NCI-H2196 treated with DMSO at 0.1 percent for 48 hours (cell line): ENCODE results near the gene SETX.
"Not testable (repeated sequence)": the region's sequence is repeated elsewhere in the genome, so short reads cannot be mapped to it uniquely, and the experiment has no call there.

Experiments used
- DNase-seq: peaks from one replicate; lab custom pipeline; 2025; ENCODE audit not compliant: unreplicated experiment; lab: John Stamatoyannopoulos, UW

SETX gene

GRCh38 chr9:132354637-132355355 lies at the start of gene SETX:
Gene SETX, minus strand, starts transcription at chr9:132354986. Its CDS starts 5,558 bp downstream, at chr9:132349428.
- peak; percentile 96 for DNase-seq

DNA sequence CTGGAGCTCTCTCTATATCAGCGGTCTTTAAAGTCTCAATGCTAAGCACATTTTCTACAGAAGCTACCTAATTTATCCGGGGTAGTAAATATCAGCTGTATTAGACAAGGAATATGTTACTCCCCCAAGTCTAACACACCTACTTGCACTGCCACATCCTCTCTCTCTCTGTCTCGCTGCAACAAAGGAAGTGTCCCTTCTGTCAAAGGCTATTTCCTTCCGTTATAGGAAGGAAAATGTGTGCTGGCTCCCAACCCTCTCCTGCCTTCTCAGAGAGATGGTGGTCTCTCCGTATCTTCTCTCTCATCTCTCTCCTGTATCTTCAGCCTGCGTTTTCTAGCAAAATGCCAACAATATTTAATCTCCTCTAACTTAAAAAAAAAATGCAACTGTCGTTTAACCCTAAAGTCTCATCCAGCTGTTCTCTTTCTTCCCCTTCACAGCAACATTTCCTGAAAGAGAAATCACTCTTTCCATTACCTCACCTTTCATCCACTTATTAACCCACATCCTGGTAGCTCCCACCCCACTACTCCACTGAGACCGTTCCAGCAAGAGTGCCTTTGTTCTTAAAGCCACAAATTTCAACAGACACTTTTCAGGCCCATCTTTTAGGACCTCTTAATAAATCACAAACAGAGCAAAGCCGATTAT lies 49.6 kb upstream of the SETX start:
- DNase-seq: no peak

DNA sequence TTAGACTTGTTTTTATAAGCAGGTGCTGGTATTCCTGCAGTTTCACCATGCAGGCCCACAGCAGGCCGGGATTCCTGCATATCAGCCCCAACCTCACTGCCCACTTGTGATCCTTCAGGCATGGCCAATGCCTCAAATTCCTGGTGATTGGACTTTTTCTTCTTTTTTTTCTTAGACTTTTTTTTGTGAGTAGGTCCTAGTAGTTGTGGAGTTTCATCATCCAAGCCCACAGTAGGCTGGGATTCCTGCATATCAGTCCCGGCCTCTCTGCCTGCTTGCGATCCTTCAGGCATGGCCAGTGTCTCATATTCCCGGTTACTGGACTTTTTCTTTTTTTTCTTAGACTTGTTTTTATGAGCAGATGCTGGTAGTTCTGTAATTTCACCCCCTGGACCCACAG lies 47.0 kb upstream of the SETX start:
- DNase-seq: no peak

GRCh38 chr9:132395560-132395959 lies 40.8 kb upstream of the SETX start:
- DNase-seq: no peak

GRCh38 chr9:132391449-132391848 lies 36.7 kb upstream of the SETX start:
- no peak for DNase-seq

DNA sequence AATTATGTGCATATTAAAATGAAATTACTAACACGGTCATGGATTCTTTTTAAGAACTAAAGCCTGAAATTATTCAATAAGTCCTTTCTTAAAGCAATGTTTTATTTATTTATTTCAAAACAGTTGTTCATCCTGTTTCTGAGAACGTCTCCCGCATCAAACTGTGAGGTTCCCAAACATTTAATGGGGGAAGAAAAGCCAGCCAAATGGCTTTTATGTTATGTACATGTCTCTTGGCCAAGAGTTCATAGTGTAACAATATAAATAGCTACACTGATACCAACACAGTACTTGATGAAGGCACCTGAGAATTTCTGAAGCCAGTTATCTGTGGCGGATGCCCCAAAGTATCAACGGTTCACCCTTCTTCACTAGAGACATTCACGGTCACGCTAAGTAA lies 36.2 kb upstream of the SETX start:
- no peak for DNase-seq

DNA sequence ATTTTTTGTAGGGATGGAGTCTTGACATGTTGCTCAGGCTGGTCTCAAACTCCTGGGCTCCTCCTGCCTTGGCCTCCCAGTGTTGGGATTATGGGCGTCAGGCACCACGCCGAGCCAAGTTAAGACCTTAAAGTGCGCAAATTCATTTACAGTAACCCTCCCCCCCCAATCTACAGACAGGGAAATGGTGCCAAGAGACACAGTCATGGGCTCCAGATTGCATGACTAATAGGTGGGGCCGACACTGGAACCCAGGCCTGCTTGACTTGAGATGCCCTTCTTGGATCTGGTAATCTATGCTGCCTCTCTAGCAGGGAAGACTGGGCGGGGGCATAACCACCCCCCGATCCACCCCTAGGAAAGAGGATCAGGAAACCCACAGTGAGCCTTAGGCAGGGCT lies 32.3 kb upstream of the SETX start:
- DNase-seq: no peak

DNA sequence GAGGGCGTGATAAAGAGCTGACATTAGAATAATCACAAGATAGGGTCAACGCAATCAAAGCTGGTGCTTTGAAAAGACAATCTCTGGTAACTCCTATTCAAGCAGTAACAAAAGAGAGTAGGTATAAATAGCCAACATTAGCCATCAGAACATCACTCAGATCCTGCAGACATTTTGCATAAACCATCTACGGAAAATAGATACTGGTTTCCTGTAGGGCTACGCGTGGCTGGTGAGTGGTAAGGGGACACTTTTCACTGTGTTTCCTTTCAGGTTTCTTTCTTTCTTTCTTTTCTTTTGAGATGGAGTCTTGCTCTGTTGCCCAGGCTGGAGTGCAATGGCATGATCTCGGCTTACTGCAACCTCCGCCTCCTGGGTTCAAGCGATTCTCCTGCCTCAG lies 29.6 kb upstream of the SETX start:
- no peak for DNase-seq

GRCh38 chr9:132383462-132383883 lies 28.7 kb upstream of the SETX start:
- no peak for DNase-seq

GRCh38 chr9:132381966-132382541 lies 27.3 kb upstream of the SETX start:
- no peak for DNase-seq

GRCh38 chr9:132378416-132378815 lies 23.6 kb upstream of the SETX start:
- DNase-seq: not testable (repeated sequence)

DNA sequence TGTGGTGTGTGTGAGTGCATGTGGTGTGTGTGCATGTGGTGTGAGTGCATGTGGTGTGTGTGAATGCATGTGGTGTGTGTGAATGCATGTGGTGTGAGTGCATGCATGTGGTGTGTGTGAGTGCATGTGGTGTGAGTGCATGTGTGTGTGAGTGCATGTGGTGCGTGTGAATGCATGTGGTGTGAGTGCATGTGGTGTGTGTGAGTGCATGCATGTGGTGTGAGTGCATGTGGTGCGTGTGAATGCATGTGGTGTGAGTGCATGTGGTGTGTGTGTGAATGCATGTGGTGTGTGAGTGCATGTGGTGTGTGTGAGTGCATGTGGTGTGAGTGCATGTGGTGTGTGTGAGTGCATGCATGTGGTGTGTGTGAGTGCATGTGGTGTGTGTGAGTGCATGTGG lies 23.0 kb upstream of the SETX start:
- DNase-seq: not testable (repeated sequence)

DNA sequence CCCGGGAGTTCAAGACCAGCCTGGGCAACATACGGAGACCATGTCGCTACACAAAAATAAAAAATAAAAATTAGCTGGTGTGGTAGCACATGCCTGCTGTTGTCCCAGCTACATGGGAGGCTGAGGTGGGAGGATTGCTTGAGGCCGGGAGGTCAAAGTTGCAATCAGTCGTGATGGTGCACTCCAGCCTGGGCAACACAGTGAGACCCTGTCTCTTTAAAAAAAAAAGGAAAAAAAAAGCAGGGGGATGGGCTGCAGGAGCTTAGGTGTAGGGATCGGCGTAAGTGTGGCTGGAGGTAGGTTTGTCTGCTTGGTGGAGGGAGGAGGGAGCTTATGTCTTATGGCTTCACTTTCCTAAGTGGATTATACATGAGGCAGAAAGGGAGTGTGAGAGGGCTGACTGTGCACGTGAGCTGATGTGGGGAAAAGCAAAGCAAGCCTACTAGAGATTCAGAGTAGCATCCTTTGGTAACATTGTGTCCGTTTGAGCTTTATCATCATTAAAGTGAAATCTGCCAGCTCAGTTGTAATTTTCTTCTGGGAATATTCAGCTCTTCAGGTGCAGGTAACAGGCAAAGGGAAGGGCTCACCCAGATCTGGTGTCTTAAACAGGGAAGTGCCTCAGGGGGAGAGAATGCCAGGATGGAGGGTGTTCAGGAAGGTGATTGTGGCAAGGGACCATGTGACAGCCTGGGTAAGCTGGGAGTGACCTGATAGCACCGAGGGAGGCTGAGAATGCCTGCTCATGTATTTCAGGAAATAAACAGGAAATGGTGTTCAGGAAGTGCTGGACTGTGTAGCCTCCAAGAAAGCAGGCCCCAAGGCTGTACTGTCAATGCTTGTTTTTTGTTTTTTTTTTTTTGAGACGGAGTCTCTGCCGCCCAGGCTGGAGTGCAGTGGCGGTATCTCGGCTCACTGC lies 17.6 kb upstream of the SETX start:
- no peak for DNase-seq

GRCh38 chr9:132370592-132370991 lies 15.8 kb upstream of the SETX start:
- DNase-seq: no peak

DNA sequence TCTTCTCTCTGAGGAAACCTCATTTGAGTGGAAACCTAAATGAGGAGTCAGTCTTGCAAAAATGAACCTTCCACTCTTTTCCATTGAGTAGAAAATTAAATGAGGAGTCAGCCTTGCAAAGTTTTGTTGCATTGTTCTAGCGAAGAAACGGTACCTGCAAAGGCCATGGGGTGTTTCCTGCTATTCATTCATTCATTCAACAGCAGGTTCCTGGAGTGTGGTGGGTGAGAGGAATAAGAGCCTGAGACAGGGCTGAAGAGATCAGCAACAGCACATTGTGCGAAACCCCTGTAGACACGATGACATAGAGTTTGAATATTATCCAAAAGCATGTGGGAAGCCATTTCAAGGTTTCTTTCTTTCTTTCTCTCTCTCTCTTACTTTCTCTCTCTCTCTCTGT lies 14.6 kb upstream of the SETX start:
- DNase-seq: no peak

DNA sequence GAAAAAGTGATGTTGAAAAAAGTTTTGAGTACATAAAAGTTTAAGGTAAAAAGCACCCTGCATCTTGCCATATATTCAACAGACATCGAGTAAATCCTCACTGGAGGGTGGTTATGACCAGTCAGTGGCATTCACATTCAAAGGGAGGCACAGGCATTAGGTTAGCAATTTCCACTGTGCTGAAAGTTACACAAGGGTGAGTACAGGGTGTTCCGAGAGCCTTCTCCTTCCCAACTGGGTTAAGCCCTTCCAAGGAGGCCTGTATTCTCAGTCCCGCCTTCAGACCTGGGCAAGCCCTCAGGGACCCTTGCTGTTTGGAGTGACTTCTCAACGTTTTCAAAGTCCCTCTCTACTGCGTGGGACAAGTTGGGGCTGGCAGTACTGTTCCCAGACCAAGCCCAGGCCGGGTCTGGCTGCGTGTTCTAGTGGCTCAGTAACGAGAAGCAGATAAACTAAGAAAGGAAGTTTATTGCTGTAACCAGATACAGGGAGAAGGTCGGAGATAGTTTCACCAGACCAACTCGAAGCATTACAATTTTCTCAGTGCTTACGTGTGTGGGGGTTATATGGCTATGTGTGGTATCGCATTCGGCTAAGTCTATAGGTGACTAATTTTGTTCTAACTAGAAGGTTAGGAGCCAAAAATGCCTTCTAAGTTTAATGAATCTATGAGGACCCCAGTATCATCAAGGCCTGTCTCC lies 13.0 kb upstream of the SETX start:
- no peak for DNase-seq

DNA sequence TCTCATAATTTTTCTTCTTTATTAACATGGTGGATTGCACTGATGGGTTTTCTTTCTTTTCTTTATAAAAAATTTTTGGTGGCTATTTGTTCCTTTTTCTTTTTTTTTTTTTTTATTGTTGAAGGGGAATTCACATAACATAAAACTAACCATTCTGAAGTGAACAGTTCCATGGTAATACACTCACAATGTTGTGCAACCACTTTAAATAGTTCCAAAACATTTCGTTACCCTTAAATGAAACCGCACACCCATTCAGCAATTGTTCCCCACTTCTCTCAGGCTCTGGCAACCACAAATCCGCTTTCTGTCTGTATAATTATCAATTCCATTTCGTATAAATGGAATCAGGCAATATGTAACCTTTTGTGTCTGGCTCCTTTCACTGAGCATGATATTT lies 11.7 kb upstream of the SETX start:
- DNase-seq: no peak

DNA sequence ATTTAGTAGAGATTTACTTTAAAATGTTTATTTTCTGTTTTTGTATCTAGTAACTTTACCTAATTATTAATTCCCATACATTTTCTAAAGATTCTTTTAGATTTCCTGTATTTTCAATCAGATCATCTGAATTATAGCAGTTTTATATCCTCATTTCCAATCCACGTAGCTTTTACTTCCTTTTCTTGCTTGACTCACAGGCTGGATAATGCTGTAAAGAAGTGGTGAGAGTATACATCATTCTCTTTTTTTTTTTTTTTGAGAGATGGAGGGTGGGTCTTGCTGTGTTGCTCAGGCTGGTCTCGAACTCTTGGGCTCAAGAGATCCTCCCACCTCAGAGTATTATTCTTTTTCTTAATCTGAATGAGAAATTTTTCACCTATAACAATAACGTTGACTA lies 11.2 kb upstream of the SETX start:
- DNase-seq: no peak

DNA sequence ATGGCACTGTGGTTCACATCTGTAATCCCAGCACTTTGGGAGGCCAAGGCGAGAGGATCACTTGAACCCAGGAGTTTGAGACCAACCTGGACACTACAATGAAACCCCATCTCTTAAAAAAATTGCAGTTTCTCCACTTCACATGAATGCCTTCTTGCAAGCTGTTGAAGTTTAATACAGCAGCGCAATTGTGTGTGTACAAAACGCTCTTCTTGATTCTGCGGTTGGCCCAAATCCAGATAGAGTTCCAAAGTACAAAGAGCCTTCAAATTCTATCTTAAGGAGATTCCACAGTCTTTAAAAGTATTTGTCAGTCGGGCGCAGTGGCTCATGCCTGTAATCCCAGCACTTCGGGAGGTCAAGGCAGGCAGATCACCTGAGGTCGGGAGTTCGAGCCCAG lies 9.3 kb upstream of the SETX start:
- DNase-seq: no peak

GRCh38 chr9:132357764-132358163 lies 3.0 kb upstream of the SETX start:
- no peak for DNase-seq
